Measurements from ENCODE around the gene KCNH1.

The KCNH1 gene

DNA sequence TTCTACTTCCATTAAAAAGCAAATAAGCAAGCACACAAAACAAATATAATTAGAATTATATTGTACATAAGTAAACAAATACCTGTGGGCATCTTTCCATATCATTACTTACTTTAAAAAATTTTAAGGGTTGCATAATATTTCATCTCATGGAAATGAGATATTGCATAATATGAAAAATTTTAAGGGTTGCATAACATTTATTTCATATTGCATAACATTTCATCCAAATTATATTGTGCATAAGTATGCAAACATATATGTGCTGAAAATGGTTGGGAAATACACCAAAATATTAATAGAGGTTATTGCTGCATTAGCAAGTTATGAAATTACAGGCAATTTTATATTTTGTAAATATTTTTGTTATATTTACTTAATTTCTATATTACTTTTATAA lies 213.7 kb downstream of the KCNH1 start:
- no peak for DNase-seq (ENCODE audit: low read depth)

DNA sequence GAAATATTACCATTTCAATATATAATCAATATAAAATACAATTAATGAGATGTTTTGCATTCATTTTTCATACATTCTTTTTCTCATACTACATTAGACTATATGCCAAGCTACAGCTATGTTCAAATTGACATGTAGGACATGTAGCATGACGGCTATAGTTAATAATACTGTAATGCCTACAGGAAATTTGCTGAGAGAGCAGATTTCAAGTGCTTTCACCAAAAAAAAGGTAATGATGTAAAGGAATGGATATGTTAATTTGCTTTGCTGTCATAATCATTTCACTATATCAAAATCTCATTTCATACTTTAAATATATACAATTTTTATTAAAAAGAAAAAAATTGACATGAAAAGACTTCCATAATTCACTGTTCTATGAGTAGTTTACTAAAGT lies 215.1 kb downstream of the KCNH1 start:
- no peak for DNase-seq (ENCODE audit: low read depth)

DNA sequence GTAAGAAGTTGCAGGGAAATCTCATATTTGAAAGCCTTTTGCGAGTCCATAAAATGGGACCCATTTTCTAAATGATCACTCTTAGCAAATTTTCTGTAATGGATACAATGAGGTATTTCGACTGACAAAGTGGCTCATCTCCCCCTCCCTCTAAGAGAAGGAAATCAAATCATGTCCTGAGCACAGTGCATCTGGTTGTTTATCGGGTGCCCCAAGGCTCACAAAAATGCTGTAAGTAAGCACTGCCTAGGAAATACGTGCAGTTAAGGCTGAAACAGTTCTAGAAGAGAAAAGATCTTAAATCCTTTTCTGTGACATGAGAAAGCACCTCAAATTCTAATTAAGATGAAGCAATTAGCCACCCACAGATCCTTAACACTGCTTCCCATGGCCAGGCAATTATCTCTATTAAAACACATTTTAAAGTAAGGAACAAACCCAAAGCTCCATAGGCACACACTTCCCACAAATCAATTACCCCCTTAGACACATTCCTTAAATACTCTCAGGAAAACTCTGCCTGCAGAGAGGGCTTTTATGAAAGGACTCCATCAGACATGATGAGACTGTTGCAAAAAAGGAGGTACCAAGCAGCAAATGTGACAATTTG lies 216.3 kb downstream of the KCNH1 start:
- no peak for DNase-seq (ENCODE audit: low read depth)

DNA sequence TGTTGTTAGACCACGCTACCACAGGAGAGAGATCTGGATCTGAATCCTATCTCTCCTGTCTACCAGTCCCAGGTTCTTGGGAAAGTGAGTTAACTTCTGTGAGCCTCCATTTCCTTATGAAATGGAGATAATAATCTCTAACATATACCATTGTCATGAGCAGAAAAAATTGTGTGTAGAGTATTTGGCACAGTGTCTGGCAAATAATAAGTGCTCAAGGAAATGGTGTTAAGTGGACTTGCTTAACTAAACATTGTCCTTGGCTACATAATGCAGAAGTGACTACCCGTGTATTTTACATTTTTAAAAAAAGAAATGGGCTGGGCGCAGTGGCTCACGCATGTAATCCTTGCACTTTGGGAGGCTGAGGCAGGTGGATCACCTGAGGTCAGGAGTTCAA lies 217.4 kb downstream of the KCNH1 start:
- no peak for DNase-seq (ENCODE audit: low read depth)

DNA sequence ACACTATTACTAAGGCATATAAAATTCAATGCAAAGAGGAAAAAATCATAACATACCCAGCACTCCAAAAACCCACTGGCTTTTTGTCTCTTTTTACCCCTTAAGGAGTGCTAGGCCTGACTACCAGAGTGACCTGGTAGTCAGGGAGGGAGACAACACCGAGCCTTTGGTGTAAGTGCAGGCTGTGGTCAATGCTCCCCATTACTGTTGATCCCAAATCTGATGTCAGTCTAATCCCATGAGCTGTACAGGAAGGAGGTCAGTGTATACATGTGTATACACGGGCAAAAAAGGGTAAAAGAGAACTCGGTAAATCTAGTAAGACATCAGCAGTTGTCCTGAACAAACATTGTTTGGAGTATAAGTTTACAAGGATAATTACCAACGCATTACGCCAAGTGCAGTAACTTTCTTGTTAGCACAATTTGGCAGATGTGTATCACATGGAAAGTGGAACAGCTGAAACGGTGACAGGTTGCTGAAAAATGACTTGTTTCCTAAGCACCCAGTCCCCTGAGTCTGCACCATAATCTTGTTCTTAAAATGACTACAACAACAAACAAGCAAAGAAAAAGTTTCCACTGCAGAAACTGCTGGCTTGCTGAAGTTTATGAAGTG lies 217.9 kb downstream of the KCNH1 start:
- no peak for DNase-seq (ENCODE audit: low read depth)

DNA sequence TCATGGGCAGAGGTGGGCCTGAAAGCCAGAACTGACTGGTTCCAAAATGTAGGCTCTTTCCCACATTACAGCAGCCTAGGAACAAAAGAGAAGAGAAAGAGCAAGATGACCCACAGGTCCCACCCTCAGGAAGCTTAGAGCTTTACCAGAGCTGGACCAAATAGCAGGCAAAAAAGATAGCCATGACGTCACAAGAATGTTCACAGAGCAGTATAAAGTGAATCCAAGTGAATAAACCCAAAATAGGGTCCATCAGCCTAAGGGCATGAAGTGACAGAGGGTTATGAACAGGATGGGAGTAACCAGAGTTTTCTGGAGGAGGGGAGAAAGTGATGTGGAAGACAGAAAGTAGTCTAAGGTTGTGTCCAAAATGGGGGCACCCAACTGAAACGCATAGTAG lies 221.2 kb downstream of the KCNH1 start:
- DNase-seq (ENCODE audit: low read depth), result no peak

DNA sequence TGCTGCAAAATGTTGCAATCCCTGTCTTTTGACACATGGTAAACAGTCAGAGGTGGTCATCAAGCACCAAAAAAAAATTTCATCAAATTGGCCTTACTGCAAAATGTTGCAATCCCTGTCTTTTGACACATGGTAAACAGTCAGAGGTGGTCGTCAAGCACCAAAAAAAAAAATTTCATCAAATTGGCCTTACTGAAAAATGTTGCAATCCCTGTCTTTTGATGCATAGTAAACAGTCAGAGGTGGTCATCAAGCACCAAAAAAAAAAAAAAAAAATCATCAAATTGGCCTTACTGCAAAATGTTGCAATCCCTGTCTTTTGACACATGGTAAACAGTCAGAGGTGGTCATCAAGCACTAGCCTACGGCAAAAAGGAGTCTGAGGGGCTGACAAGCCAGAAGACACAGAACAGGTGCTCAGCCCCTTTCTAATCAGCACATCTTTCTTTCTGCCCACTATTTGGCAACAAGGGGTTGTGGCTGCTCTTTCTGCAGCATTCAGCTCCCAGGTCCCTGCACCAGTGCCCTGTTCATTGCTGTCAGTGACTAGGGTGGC lies 223.8 kb downstream of the KCNH1 start:
- no peak for DNase-seq (ENCODE audit: low read depth)

DNA sequence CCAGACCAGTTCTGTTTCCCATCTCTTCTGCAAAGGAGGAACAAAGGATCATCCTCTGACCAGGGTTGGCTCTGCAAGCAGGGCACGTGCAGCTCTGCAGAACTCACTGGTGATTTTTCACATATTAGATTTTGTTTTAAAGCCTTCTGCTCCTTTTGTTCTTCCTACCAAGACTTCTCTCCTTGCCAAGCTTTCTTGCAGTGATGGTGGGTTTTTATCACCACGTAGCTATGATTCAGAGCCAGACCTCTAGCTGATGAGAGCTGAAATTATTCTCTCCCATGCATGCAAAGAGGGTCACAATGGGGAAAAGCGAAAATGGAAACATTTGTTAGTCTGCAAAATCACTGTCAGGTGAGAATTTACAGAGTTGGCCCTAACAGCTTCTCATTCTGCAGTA lies 225.2 kb downstream of the KCNH1 start:
- no peak for DNase-seq (ENCODE audit: low read depth)

DNA sequence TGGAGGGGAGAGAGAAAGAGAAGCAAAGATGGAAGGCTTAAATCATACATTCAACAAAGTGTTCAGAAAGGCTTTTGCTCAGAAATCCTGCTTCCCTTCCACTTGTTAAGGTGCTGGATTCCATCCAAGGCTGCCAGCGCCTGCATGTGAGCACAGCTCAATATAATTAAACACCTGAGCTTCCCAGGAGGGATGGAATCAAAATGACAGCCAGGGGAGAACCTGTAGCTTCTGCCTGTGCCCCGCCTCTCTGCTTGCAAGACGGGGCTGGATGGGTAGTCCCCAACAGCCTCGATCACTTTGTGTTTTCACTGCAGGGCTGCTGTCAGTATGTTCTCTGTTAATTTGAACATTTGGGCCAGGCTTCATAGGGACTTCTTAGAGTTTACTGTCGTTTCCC lies 225.7 kb downstream of the KCNH1 start:
- no peak for DNase-seq (ENCODE audit: low read depth)

DNA sequence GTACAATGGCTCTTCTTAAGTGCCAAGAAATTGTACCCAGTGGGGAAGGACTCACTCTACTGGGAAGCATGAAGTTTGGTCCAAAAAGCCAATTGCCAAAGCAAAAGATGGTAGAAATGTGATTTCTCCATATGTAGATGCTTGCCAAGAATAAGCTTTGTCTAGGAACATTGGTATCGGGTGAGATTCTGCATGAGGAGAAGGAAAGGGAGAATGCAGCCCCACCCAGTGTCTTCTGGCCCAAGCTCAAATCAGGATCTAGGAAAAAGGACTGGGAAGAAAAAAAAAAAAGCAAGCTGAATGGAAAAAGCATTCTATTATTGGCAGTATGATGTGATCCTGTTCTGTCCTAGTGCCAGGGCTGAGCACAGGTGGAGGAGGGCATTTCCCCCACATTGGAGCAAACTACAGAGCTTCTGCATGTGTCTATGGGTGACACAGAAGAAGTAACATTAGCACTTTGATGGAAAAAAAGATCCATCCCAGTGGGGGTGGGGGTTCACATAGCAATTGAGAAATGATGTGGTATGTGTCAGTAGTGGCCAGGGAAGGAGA lies 226.6 kb downstream of the KCNH1 start:
- no peak for DNase-seq (ENCODE audit: low read depth)

DNA sequence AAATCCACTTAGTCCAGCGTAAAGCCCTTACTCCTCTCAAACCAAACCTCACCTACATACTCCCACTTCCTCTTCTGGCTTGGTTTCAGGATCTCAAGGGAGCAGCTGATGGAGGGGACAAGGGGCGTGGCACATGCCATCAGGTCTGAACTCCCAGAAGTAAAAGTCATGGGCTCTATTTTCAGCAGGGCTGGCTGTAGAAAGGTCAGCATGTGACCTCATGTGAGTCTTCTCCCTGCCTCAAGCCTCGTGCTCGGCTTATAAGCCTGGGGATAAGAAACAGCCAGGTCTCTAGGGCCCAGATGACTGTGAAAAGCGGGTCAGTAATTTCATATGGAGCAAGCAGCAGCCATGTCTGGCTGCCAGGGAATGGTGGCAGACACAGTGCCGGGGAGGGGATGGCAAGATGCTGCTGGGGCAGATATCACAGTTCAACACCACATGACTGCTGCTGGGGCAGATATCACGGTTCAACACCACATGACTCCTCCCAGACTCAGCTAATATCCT lies 227.9 kb downstream of the KCNH1 start:
- no peak for DNase-seq (ENCODE audit: low read depth)

DNA sequence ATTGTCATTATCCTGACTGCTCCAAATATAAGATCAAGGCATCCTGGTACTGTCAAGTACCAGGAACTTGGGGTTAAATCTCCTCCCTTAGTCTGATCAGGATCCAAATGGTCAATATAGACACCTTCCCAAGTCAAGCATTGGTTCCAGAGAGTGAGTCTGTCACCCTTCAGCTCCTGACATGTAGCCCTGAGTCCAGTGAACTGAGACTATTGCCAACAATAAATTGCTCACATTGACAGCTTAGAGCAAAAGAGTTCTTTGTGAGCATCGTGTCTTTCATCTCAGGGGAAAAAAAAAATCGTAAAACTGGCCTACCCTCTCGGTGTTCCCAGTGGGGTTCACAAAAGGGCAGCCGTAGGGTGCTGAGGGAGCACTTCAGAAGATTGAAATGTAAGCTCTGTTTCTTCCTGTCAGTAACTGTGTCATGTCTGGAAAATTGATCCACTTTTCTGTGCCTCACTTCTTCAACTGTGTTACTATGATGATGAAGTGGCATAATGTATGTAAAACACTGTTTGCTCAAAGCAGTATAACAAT lies 228.5 kb downstream of the KCNH1 start:
- no peak for DNase-seq (ENCODE audit: low read depth)

DNA sequence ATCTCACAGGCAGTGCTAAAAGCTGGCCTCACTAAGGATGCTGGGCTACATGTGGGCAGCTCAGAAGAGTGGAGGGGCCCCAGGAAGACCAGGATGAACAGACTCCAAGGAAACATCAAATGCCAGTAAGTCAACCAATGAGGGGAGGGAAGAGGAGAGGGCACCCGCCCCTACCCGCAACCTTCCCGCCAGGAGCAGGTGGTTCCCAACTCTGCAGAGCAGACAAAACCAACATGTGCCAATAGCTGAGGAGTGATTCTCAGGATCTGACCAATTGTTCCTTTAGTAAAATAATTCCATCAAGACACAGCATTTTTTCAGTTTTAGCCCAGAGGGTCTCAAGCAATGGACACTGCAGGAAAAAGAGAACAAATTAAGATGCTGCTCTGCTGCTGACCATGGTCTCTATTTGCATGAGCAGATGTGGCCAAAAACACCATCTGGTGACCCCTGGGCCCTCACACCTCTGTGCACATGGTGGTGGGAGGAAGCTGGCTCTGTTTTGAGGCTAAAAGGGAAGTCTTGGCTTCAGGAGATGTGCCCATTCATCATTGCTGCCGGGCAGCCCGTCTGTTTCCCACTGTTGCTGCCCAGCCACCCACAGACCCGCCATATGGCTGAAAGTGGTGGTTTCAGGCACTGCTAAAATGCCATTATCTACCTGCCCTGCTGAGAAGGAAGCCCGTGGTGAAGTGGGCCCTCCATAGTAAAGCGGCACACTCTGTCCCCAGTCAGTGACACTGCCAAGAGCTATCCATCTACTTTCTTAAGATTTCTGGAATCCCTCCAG lies 231.8 kb downstream of the KCNH1 start:
- no peak for DNase-seq (ENCODE audit: low read depth)

DNA sequence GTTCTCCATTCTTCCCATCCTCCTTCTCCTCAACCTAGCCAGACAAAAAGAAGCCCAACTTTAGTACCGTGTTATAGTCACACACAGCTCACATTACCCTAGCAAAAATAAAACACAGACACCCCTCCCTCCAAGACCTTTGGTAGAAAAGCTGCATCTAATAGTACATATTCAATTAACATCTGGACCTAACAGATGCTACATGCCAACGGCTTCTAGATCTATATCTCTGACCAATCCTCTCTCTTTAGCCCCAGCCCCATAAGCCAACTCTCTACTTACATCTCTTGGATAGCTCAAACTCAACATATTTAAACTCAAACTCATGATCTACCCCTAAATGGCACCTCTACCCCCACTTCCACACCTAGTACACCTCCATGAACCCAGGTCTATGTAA lies 233.1 kb downstream of the KCNH1 start:
- no peak for DNase-seq (ENCODE audit: low read depth)

DNA sequence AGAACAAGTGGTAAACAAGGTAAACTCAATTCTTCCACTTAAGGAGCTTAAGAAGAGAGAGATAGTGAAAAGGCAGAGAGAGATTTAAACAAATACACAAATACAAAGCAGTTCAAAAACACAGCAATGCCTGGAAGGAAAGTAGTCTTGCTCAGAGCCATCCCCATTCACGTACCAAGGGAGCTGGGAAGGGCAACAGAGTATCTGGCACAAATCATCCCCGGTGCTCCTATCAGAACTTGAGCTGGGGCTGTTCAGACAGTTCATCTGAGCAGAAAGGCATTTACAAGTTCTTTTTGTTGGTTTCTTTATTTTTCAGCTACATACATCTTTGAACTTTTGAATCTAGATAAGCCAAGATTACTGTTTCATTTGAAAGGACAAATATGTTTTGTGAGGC lies 233.9 kb downstream of the KCNH1 start:
- DNase-seq (ENCODE audit: low read depth), result no peak

DNA sequence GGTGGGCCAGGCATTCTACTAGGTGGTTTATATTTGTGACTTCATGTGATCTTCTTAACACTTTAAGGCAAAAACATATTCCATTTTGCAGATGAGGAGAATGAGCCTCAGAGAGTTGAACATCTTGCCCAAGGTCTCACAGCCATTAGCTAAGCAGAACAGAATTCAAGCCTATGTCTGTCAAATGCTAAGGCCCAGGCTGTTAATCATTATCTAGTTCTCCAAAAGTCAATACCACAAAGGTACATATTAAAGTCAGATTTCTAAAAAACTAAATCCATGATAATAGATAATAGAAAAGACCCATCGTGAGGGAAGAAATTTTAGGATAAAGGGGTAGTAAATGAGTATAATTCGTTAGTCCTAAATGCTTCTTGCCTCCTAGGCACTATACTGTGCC lies 234.3 kb downstream of the KCNH1 start:
- DNase-seq (ENCODE audit: low read depth), result no peak

DNA sequence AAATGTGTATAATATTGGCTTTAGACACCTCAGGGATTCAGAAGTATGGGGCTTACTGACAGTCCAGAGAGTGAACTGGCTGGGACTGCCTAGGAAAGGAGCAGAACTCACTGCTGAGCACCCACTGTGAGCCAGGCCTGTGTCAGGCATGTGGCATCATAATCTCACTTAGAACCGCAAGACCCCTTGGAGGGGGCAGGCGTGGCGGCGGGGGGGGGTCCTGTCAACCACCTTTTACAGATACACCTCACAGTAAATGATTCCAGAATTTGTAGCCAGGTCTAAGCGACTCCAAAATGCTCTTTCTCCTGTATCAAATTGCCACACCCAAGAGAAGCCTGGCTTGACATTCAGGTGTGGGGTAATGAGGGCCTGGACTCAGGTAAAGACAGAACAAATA lies 235.5 kb downstream of the KCNH1 start:
- DNase-seq (ENCODE audit: low read depth), result no peak

DNA sequence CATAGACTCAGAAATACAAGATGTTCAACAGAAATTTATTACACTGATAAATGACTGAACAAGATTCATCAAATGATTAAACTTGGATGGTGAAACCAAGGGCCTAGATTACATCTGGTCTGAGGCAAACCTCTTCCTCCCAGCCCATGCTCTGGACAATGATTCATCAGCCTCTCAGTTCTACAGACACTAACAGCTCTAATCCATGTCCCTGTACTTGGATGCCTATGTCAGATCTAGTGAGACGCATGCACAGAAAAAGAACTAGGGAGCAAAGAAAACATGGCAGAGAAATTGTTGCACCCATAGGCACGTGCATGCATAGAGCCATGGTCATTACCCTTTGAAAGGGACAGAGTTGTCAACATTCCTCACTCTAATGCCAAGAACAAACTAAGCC lies 250.1 kb downstream of the KCNH1 start:
- no peak for DNase-seq (ENCODE audit: low read depth)

DNA sequence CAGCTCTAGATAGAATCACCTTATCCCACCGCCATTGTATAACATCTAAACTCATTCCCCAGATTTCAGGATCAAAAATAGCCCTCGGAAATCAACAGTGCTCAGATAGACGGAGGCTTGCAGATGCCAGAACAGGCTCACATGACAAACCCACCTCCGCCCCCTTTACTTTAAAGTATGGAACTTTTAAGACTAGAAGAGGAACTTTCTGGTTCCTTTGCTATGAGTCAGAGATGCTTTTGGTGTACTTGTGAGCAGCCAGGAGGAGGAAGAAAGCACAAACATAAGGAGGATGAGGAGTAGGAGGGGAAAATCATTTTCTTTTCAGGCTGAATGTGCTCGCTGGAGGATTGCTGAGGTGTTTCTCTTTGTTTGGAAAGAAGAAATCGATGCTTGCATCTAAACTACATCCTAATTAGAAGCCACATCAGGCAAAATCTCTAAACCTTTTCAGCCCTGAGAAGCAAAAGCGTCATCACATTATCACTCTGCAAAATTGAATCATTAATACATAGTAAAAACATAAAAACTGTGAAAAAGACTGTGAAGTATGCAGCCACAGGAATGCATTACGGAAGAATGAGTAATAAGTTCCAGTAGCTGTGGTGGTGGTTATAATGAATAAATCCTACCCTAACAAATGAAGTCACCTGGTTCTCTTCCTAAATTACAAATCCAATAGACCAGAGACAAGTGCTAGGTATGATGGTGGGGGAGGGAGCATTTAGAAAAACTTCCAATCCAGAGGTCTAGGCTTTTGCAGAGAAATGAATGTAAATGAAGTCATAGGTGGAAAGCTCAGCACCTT lies 251.3 kb downstream of the KCNH1 start:
- no peak for DNase-seq (ENCODE audit: low read depth)

DNA sequence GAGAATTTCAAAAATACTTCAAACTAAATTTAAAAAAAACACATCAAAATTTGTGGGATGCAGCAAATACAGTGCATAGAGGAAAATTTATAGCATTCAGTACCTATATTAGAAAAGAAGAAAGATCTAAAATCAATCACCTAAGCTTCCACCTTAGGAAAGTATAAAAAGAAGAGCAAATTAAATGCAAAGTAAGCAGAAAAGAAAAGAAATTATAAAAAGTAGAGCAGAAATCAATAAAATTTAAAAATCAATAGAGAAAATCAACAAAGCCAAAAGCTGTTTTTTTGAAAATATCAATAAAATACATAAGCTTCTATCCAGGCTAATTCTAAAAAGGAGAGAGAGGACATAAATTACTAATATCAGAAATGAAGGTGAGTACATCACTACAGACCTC lies 255.4 kb downstream of the KCNH1 start:
- DNase-seq (ENCODE audit: low read depth), result no peak

DNA sequence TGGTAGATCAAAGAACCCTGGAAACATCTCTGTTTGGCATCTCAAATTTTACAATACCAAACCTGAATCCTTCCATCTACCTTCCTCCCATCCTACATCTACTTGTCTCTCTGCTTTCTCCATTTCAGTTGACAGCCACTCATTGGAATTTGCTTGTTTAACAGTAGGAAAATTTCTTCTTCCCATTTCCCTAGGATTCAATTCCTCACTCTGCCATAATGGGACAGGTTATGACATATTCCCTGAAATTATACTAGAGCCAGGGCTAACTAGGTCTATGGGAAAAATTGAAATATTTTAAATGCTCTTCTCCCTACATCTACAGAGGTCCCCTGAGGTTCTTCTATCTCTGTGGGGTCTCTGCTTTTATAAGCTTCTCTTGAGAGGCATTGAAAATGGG lies 257.7 kb downstream of the KCNH1 start:
- DNase-seq (ENCODE audit: low read depth), result no peak

DNA sequence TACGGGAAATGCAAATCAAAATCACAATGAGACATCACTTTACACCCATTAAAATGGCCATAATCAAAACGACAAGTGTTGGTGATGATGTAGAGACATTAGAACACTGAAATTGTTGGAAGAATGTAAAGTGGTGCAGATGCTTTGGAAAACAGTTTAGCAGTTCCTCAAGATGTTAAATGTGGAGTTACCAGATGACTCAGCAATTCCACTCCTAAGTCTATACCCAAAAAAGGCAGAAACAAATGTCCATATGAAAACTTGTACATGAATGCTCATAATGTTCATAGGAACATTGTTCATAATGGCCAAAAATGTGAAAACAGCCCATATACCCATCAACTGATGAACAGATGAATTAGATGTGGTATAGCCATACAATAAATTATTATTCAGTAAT lies 267.4 kb downstream of the KCNH1 start:
- DNase-seq (ENCODE audit: low read depth), result no peak

Data from T-helper 22 cell (primary cell).